Middle frontal gyrus (tissue), 1 donor: ENCODE data around the gene PPP4R4.

ENCODE experiments used
- DNase-seq: peaks from one replicate; pipeline ENCODE4 v3.0.0-alpha.2; 2015; ENCODE audit warnings: low spot score; ENCODE audit errors: extremely low spot score

PPP4R4 gene

DNA sequence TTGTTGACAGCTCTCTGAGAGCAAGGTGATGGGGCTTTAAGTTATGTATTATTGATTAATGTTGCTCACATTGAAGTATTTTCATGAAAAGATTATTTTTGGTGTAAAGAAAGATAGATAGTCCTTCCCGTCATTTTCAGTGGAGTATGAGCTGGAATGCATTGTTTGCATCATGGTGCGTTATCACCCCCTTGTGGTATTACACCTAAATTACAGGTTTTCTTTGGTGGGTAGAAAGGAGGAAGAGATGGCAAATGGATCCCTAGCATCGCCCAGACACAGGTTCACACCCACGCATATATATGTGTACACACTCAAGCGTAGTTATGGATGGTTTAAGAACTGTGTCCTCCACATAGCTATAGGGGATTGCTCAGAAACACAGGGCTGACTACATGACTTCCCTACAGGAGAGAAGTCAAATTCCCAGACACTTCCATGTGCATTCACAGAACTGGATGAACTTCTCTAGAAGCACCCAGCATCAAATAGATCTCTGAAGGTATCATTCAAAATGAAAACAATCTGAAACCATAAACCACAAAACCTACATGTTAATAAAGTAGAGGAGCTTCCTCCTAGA lies 133.4 kb downstream of the PPP4R4 start:
- no peak for DNase-seq

- no peak for DNase-seq
Measured at GRCh38 chr14:94309721-94310120, 135.6 kb downstream of the PPP4R4 start.

DNA sequence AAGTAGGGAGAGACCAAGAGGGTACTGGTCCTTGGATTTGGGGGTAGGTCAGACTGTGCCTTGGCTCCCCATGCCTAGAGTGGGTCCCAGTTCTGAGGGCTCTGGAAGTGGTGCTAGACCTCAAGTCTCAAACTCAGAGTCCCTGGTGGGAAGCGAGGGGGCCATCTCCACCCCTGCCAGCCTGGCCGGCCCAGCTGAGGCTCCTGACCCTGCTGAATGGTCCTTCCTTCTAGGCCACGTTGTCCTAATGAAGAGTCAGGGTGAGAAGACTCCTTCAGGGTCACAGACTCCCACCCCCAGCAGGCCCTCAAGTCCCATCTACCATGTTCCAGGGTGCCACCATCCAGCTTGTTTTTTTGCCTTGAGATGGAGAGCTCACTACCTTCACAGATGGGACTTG lies 136.1 kb downstream of the PPP4R4 start:
- no peak for DNase-seq

DNA sequence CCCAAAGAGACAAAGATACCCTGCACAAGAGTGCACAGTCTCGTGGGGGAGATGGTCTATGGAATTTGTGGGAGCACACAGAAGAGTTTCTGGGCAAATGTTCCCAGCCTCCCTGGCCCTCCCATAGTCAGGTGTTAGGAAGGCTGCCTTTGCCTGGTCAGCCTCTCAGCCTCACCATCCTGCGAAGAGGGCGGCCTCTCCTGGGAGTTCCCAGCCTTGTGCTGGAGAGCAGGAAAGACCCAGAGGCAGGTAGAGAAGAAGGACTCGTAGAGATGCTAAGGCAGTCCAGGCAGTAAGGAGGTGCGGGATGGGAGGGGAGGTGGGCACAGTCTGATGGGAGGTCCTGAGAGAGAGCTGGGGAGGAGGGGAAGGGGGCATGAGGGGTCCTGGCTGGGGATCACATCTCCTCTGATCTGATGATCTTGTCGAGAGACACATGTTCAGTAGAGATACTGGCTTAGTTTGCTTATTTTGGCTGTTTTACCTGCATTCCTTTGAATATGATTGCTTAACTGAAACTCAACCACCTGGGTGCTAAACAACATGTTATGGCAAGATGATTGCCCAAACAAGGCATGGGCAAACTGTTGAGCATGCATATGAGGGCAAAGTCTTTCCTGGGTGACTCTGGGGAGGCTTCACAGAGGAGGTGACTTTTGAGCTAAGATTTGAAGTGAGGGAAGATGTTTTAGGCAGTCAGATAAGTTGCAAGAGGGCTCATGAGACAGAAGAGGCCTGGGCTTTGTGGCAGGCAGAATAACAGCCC lies 138.5 kb downstream of the PPP4R4 start:
- no peak for DNase-seq

- no peak for DNase-seq
Measured at GRCh38 chr14:94313991-94314655, 140.0 kb downstream of the PPP4R4 start.

- no peak for DNase-seq
Measured at GRCh38 chr14:94314890-94315289, 140.8 kb downstream of the PPP4R4 start.

GRCh38 chr14:94316692-94317091 lies 142.6 kb downstream of the PPP4R4 start:
- DNase-seq = no peak

- DNase-seq = no peak
Measured at GRCh38 chr14:94317259-94317658, 143.1 kb downstream of the PPP4R4 start.

- no peak for DNase-seq
Measured at GRCh38 chr14:94320243-94320642, 146.1 kb downstream of the PPP4R4 start.

GRCh38 chr14:94321421-94322271 lies 147.5 kb downstream of the PPP4R4 start:
- no peak for DNase-seq

GRCh38 chr14:94322648-94323570 lies 148.8 kb downstream of the PPP4R4 start, which contains the start of gene SERPINA6:
Gene SERPINA6, minus strand, starts transcription at chr14:94323336. Its CDS starts 8,688 bp downstream, at chr14:94314648.
- DNase-seq = no peak

- DNase-seq = no peak
Measured at GRCh38 chr14:94328196-94328595, 154.1 kb downstream of the PPP4R4 start.
